Measurements from ENCODE around the gene MAB21L4. TPM values are rescaled to one million over a fixed set of nuclear protein-coding genes. Genes with fewer than 3 reads are reported as not detected.

Gene MAB21L4
- not detected for total RNA-seq

GRCh38 chr2:240895656-240896388 is at the start of gene MAB21L4:
Gene MAB21L4 (minus strand): TSS chr2:240896156. CDS start chr2:240895997, 159 bp downstream.
- Mint-ChIP-seq H3K27ac (no peak within 1 kb of the TSS), H3K4me3 (no peak within 1 kb of the TSS), H3K9me3 (no peaks in the 10 kb centered on the region), H3K27me3 (ENCODE audit: low read depth) (no peaks in the 10 kb centered on the region), H3K36me3 (ENCODE audit: insufficient read depth in 2 of 2) (no peaks in the 10 kb centered on the region), H3K4me1 (ENCODE audit: low read depth) (no peaks in the 10 kb centered on the region)
- DNase-seq (no peak), ATAC-seq (replicated peaks in 1 of 2) (no peak)

- no peak overlapping the region for H3K4me3 Mint-ChIP-seq
- no peaks in the 10 kb centered on the region for H3K4me1 Mint-ChIP-seq (ENCODE audit: low read depth)
- H3K27ac Mint-ChIP-seq = no peak overlapping the region
- H3K36me3 Mint-ChIP-seq (ENCODE audit: insufficient read depth in 2 of 2) = peaks cover 4 to 5% of the 10 kb centered on the region in 2 donors
- DNase-seq (no peak), ATAC-seq (replicated peaks in 1 of 2) (no peak)
- peaks cover 8% of the 10 kb centered on the region for H3K27me3 Mint-ChIP-seq (ENCODE audit: low read depth)
- H3K9me3 Mint-ChIP-seq = peaks cover 2% of the 10 kb centered on the region in 2 donors
Observed at GRCh38 chr2:240936106-240936505, 40.1 kb upstream of the MAB21L4 start.

- Mint-ChIP-seq H3K36me3 (ENCODE audit: insufficient read depth in 2 of 2) (peaks cover 4 to 5% of the 10 kb centered on the region in 2 donors), H3K4me1 (ENCODE audit: low read depth) (no peaks in the 10 kb centered on the region), H3K4me3 (no peak overlapping the region), H3K9me3 (peaks cover 2% of the 10 kb centered on the region in 2 donors), H3K27ac (no peak overlapping the region), H3K27me3 (ENCODE audit: low read depth) (peaks cover 8% of the 10 kb centered on the region)
- DNase-seq (no peak), ATAC-seq (replicated peaks in 1 of 2) (no peak)
Observed at GRCh38 chr2:240935103-240935876, 39.3 kb upstream of the MAB21L4 start.

GRCh38 chr2:240934701-240935102 is 38.7 kb upstream of the MAB21L4 start:
- no peak overlapping the region for H3K27ac Mint-ChIP-seq
- peaks cover 2% of the 10 kb centered on the region in 2 donors for H3K9me3 Mint-ChIP-seq
- H3K36me3 Mint-ChIP-seq (ENCODE audit: insufficient read depth in 2 of 2) = peaks cover 4 to 5% of the 10 kb centered on the region in 2 donors
- no peak overlapping the region for H3K4me3 Mint-ChIP-seq
- DNase-seq (no peak), ATAC-seq (replicated peaks in 1 of 2) (no peak)
- H3K4me1 Mint-ChIP-seq (ENCODE audit: low read depth) = no peaks in the 10 kb centered on the region
- peaks cover 5% of the 10 kb centered on the region for H3K27me3 Mint-ChIP-seq (ENCODE audit: low read depth)

GRCh38 chr2:240933966-240934700 is 38.2 kb upstream of the MAB21L4 start:
- ATAC-seq (replicated peaks in 1 of 2) (no peak), DNase-seq (no peak)
- no peaks in the 10 kb centered on the region for H3K27me3 Mint-ChIP-seq (ENCODE audit: low read depth)
- H3K9me3 Mint-ChIP-seq = peaks cover 2% of the 10 kb centered on the region in 2 donors
- H3K36me3 Mint-ChIP-seq (ENCODE audit: insufficient read depth in 2 of 2) = peaks cover 4 to 5% of the 10 kb centered on the region in 2 donors
- H3K27ac Mint-ChIP-seq = no peak overlapping the region
- H3K4me3 Mint-ChIP-seq = no peak overlapping the region
- H3K4me1 Mint-ChIP-seq (ENCODE audit: low read depth) = no peaks in the 10 kb centered on the region

GRCh38 chr2:240933048-240933965 is 37.4 kb upstream of the MAB21L4 start:
- no peak overlapping the region for H3K27ac Mint-ChIP-seq
- peaks cover 4 to 5% of the 10 kb centered on the region in 2 donors for H3K36me3 Mint-ChIP-seq (ENCODE audit: insufficient read depth in 2 of 2)
- no peak for ATAC-seq (replicated peaks in 1 of 2)
- H3K9me3 Mint-ChIP-seq = peaks cover 0 to 2% of the 10 kb centered on the region in 2 donors
- DNase-seq = no peak
- H3K4me3 Mint-ChIP-seq = no peak overlapping the region
- no peaks in the 10 kb centered on the region for H3K27me3 Mint-ChIP-seq (ENCODE audit: low read depth)
- no peaks in the 10 kb centered on the region for H3K4me1 Mint-ChIP-seq (ENCODE audit: low read depth)

GRCh38 chr2:240932724-240933047 is 36.7 kb upstream of the MAB21L4 start:
- Mint-ChIP-seq H3K27ac (no peak overlapping the region), H3K27me3 (ENCODE audit: low read depth) (no peaks in the 10 kb centered on the region), H3K9me3 (no peaks in the 10 kb centered on the region), H3K36me3 (ENCODE audit: insufficient read depth in 2 of 2) (peaks cover 2 to 3% of the 10 kb centered on the region in 2 donors), H3K4me1 (ENCODE audit: low read depth) (no peaks in the 10 kb centered on the region), H3K4me3 (no peak overlapping the region)
- DNase-seq (no peak), ATAC-seq (replicated peaks in 1 of 2) (no peak)

GRCh38 chr2:240932001-240932723 is 36.2 kb upstream of the MAB21L4 start:
- DNase-seq (no peak), ATAC-seq (replicated peaks in 1 of 2) (no peak)
- H3K27me3 Mint-ChIP-seq (ENCODE audit: low read depth) = no peaks in the 10 kb centered on the region
- H3K27ac Mint-ChIP-seq = no peak overlapping the region
- H3K4me3 Mint-ChIP-seq = no peak overlapping the region
- no peaks in the 10 kb centered on the region for H3K4me1 Mint-ChIP-seq (ENCODE audit: low read depth)
- H3K36me3 Mint-ChIP-seq (ENCODE audit: insufficient read depth in 2 of 2) = peaks cover 2 to 3% of the 10 kb centered on the region in 2 donors
- no peaks in the 10 kb centered on the region for H3K9me3 Mint-ChIP-seq

- Mint-ChIP-seq H3K36me3 (ENCODE audit: insufficient read depth in 2 of 2) (peaks cover 2% of the 10 kb centered on the region in 2 donors), H3K27ac (no peak overlapping the region), H3K9me3 (no peaks in the 10 kb centered on the region), H3K27me3 (ENCODE audit: low read depth) (no peaks in the 10 kb centered on the region), H3K4me3 (no peak overlapping the region), H3K4me1 (ENCODE audit: low read depth) (no peaks in the 10 kb centered on the region)
- ATAC-seq (replicated peaks in 1 of 2) (no peak), DNase-seq (no peak)
Observed at GRCh38 chr2:240931319-240931949, 35.5 kb upstream of the MAB21L4 start.

- ATAC-seq (replicated peaks in 1 of 2) = no peak
- Mint-ChIP-seq H3K9me3 (no peaks in the 10 kb centered on the region), H3K27ac (no peak overlapping the region), H3K4me1 (ENCODE audit: low read depth) (no peaks in the 10 kb centered on the region), H3K27me3 (ENCODE audit: low read depth) (no peaks in the 10 kb centered on the region), H3K36me3 (ENCODE audit: insufficient read depth in 2 of 2) (no peaks in the 10 kb centered on the region), H3K4me3 (no peak overlapping the region)
- no peak for DNase-seq
Observed at GRCh38 chr2:240930631-240931318, 34.8 kb upstream of the MAB21L4 start.

- H3K9me3 Mint-ChIP-seq = no peaks in the 10 kb centered on the region
- DNase-seq (no peak), ATAC-seq (replicated peaks in 1 of 2) (no peak)
- no peaks in the 10 kb centered on the region for H3K36me3 Mint-ChIP-seq (ENCODE audit: insufficient read depth in 2 of 2)
- H3K4me1 Mint-ChIP-seq (ENCODE audit: low read depth) = no peaks in the 10 kb centered on the region
- H3K4me3 Mint-ChIP-seq = no peak overlapping the region
- no peaks in the 10 kb centered on the region for H3K27me3 Mint-ChIP-seq (ENCODE audit: low read depth)
- no peak overlapping the region for H3K27ac Mint-ChIP-seq
Observed at GRCh38 chr2:240930096-240930630, 34.2 kb upstream of the MAB21L4 start.

Data from activated T-cell treated with anti-CD3 and anti-CD28 coated beads, Interleukin-2, amount 50 U/mL, for 72 hours (primary cell).